Stimulated activated CD8-positive, alpha-beta memory T cell treated with anti-CD3 and anti-CD28 coated beads, Interleukin-2, amount 100 ng/mL, for 1 hour (primary cell): Measurements from ENCODE around the gene GCC1.

ENCODE experiments used
- DNase-seq, 2 donors: peaks; one replicate each; pipeline ENCODE4 v3.0.0-alpha.2; 2020; ENCODE audit warnings: low read depth in 2 of 2

Gene GCC1

GRCh38 chr7:127536741-127537140 lies 48.7 kb downstream of the GCC1 start:
- DNase-seq, result no peak

DNA sequence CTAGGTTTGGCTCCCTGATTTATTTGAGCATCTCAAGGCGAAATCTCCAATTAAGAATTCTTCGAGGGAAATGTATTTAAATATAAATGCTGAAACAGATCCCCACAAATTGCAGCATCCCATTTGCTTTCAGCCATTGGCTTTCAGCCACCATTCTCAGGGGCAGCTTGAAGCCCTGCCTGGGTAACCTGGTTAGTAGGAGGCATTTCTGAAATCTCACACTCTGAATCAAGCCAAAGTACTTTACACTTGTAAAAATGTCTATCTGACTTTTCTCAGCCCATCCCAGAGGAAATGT lies 49.1 kb downstream of the GCC1 start:
- no peak for DNase-seq

DNA sequence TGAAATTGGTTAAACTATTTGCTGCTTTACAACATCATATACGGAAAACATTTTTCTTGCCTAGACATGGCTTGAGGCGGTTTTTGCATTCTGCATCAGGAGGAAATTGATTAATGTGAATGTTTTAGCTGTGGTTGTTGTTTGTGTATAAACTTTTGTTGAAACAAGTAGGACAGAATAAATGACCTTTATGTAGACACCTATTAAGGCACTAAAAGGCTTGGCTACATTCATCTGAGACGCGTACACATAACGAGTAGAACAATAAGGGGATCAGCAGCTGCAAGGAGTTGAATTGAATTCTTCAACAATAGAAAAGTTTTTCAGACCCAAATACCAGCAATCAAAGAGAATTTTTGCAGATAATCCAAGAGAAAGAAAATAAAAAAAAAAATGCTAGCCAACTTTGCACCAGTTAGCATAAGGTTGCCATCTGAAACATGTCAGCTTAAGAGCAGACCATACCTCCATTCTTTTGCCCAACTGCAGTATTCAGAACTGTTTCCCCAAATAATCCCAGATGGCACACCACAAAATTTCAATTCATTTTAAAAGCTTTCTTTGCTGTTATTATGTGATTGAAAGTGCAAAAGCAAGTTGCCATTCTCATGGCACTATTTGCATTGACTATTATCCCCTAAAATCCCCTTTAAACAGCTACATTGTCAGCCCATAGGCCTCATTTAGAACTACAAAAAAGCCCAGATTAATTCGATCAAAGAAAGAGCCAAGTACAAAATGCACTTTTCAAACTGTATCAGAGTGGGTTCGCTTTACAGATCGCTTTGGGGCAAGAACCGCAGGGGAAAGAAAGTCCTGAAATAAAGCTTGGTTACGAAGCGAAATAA lies 49.6 kb downstream of the GCC1 start:
- no peak for DNase-seq

DNA sequence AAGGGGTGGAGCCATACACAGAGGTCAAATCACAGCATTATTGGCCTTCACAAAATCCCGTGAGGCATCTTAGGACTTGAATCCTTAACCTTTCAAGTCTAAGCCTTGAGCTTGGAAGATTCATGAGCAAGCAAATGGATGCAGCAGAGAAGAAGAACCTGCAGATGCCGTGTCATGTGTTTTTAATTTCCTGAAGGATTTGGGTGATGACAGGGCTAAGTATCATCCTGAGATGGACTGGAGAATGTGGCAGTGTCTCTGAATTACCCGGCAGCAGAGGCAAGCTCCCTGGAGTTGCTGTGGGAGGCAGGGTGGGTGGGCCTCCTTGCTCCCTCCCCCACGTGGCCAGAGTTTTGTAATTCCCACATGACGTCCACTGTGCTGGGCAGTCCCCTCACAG lies 50.8 kb downstream of the GCC1 start:
- DNase-seq, result no peak

GRCh38 chr7:127532736-127533135 lies 52.7 kb downstream of the GCC1 start:
- DNase-seq, result no peak

GRCh38 chr7:127532151-127532550 lies 53.2 kb downstream of the GCC1 start:
- DNase-seq, result no peak
